BJ (cell line): Measurements from ENCODE around the gene RASSF4. TPM values are rescaled to one million over a fixed set of nuclear protein-coding genes. Genes with fewer than 3 reads are reported as not detected.

Source experiments
- CTCF ChIA-PET: fragments of 350-600 bp; formaldehyde crosslinking; extraction: SDS; loops from one replicate; lab custom pipeline; 2021; ENCODE audit warnings: antibody characterized with exemption, inconsistent platforms; lab: Yijun Ruan, JAX
- POLR2A ChIA-PET: fragments of 300-600 bp; sonication (Branson Sonifier 250); formaldehyde crosslinking; extraction: SDS; loops from one replicate; lab custom pipeline; 2021; ENCODE audit warnings: antibody characterized with exemption; lab: Charles Lee
- DNase-seq: peaks from one replicate; pipeline ENCODE4 v3.0.0-alpha.2; 2011; ENCODE audit warnings: low read depth
- H3K27me3 ChIP-seq: 2 replicates; pipeline ENCODE4 v1.6.0; 2011; ENCODE audit warnings: low read length; ENCODE audit not compliant: control insufficient read depth, insufficient read depth
- H3K36me3 ChIP-seq: 2 replicates; pipeline ENCODE4 v1.5.1; 2011; ENCODE audit warnings: low read length; ENCODE audit not compliant: control insufficient read depth, insufficient read depth
- H3K4me3 ChIP-seq: 2 replicates; pipeline ENCODE4 v1.5.1; 2011; ENCODE audit warnings: low read depth, mild to moderate bottlenecking, control low read depth, low read length
- polyA plus RNA-seq: library from polyadenylated mRNA; depleted of rRNA; stranded (reverse); fragments of >200 nt; gene quantifications from 2 replicates; pipeline ENCODE4 v1.2.3, GENCODE V29; 2011
- TF ChIP-seq, protein P1 (sequence below): IDR thresholded peaks from 2 replicates; pipeline ENCODE4 v1.5.1; 2011; ENCODE audit warnings: low read depth, mild to moderate bottlenecking, control low read depth, inconsistent platforms, low read length, moderate library complexity; ENCODE audit not compliant: insufficient read depth

RASSF4 gene
- polyA plus RNA-seq, 1 experiment = 3.9 TPM

DNA sequence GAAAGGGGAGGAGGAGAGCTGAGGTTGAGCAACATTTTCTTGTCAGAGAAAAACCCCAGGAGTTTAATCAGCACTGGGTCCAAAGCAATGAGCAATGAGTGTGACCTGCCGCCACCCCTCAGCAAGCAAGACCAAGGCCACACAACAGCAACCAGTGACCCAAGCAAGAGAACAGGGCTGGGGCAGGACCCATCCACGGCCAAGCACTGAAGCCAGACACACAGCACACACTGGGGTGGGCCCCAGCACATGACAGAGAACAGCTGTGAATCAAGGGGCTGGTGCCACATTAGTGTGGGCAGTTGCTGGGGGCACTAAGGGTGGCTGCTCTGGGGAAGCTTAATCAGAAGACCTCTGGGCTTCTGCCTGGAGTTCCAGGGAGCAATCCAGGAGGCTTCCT lies 32.2 kb upstream of the RASSF4 start:
- ChIA-PET CTCF (interaction anchor here (1.2 to 1.9 kb wide), 2 partner anchors 48 to 167 kb away, joined by 3 to 5 read pairs; no protein-coding TSS in a partner anchor), POLR2A (no interaction called here)
- DNase-seq = no peak
- H3K36me3 ChIP-seq = no peaks in the 10 kb centered on the region
- H3K27me3 ChIP-seq = peaks cover 7% of the 10 kb centered on the region
- TF ChIP-seq, protein P1, sequence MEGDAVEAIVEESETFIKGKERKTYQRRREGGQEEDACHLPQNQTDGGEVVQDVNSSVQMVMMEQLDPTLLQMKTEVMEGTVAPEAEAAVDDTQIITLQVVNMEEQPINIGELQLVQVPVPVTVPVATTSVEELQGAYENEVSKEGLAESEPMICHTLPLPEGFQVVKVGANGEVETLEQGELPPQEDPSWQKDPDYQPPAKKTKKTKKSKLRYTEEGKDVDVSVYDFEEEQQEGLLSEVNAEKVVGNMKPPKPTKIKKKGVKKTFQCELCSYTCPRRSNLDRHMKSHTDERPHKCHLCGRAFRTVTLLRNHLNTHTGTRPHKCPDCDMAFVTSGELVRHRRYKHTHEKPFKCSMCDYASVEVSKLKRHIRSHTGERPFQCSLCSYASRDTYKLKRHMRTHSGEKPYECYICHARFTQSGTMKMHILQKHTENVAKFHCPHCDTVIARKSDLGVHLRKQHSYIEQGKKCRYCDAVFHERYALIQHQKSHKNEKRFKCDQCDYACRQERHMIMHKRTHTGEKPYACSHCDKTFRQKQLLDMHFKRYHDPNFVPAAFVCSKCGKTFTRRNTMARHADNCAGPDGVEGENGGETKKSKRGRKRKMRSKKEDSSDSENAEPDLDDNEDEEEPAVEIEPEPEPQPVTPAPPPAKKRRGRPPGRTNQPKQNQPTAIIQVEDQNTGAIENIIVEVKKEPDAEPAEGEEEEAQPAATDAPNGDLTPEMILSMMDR = no peak
- H3K4me3 ChIP-seq = no peak overlapping the region

DNA sequence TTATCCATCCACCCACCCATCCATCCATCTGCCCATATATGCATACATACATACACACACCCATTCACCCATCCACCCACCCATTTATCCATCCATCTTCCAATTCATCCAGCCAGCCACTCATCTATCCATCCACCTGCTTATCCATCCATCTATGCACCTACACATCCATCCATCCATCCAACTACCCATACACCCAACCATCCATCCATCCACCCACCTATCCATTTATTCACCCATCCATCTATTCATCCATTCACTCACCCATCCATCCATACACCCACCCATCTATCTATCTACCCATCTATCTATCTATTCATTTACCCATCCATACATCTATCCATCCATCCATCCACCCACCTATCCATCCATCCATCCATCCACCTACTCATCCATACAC lies 31.1 kb upstream of the RASSF4 start:
- Histone ChIP-seq H3K36me3 (no peaks in the 10 kb centered on the region), H3K4me3 (no peak overlapping the region), H3K27me3 (peaks cover 7% of the 10 kb centered on the region)
- ChIA-PET CTCF (interaction anchor here (0.9 to 1.9 kb wide), 3 partner anchors 37 to 66 kb away, joined by 3 to 5 read pairs (median 4); no protein-coding TSS in a partner anchor), POLR2A (no interaction called here)
- no peak for DNase-seq
- TF ChIP-seq, protein P1 = no peak

DNA sequence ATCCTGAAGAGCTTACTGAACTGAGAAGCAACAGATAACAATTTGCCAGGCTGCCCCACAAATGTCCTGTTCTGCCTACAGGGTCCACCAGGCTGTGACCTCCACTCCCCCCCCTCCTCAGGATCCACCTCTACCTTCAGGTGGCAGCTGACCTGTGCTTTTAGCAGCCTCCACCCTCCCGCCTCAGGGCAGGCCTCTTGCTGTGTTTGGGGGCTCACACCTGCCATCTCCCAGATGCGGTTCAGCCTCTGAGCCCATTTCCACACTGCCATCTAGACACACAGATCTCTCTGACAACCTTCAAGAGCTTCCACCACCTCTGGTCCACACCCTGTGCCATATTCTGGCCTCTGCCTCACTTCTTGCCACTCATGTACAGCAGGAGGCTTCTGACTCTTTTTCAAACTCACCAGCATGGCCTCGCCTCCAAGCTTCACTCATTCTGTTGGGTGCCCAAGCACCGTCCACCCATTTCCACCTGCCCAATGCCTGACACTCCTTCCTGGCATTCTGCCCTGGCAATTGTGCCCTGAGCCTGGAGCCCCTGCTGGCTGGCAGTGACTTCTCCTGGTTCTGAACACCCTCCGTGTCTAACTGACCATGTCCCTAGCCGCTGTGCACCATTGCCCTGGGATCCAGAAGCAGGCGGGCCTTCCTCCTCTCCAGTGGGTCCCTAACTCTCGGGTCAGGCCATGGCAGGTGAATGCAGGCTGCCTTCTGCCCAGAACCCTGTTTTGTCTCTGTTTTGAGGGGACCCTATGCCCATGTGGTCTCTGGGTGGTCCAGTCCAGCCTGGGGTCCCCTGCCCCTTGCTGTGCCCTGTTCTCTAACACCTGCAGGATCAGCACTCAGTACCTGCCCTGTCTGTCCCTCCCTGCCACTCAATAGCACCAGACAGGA lies 30.0 kb upstream of the RASSF4 start:
- TF ChIP-seq, protein P1 = no peak
- CTCF ChIA-PET = interaction anchor here (0.9 to 1.9 kb wide), 3 partner anchors 36 to 65 kb away, joined by 3 to 5 read pairs (median 4); no protein-coding TSS in a partner anchor

DNA sequence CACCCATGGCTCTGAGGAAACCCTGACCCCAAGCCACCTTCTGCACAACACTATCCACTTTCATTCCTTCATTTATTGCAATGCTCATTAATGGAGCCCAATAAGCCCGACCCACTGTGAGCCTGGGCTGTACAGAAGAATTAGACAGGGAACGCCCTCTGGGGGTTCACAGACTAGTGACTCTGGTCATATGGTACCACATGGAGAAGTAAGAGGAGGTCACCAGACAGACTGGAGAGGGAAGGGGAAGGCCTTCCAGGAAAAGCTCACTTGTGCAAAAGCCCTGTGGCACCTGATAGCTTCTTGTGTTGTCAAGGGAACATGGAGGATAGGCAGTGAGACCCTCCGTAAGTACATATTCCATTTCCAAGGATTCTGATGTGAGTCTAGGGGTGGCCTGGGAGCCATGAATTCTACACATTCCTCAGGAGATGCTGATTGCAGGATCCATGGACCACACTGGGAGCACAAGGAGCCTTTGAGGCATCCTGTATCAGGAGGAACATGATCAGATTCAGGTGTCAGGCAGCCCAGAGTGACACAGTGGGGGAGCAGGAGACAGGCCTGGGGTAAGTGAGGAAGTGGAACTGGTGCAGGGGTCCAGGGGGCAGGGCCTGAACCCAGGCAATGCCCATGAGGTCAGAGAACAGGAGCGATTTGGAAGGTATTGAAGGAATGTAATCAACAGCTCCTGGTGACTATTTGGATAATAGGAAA lies 28.5 kb upstream of the RASSF4 start:
- ChIA-PET CTCF (interaction anchor here (1.0 to 8.1 kb wide), 5 partner anchors 23 to 48 kb away, joined by 3 to 87 read pairs (median 9); partner anchors contain the start of gene DEPP1), POLR2A (no interaction called here)
- TF ChIP-seq, protein P1 = no peak
- Histone ChIP-seq H3K4me3 (no peak overlapping the region), H3K36me3 (no peaks in the 10 kb centered on the region), H3K27me3 (peaks cover 6% of the 10 kb centered on the region)
- no peak for DNase-seq

More for the DNA sequence above, 30.0 kb upstream of the RASSF4 start:
- Histone ChIP-seq H3K4me3 (no peak overlapping the region), H3K27me3 (peaks cover 7% of the 10 kb centered on the region), H3K36me3 (no peaks in the 10 kb centered on the region)
- POLR2A ChIA-PET = no interaction called here
- no peak for DNase-seq
